Choroid plexus epithelial cell (primary cell): ENCODE measurements around the gene MAPKAP1.
"Not testable (repeated sequence)": the region's sequence is repeated elsewhere in the genome, so short reads cannot be mapped to it uniquely, and the experiment has no call there.

Experiments
- DNase-seq: peaks from one replicate; pipeline ENCODE4 v3.0.0-alpha.2; 2010; ENCODE audit warnings: low read depth
- H3K4me3 ChIP-seq: 2 replicates; pipeline ENCODE4 v1.5.1; 2011; ENCODE audit warnings: low read depth, mild to moderate bottlenecking, control low read depth, low read length, moderate library complexity
- CTCF ChIP-seq: conservative IDR thresholded peaks from 2 replicates; pipeline ENCODE4 v1.5.1; 2011; ENCODE audit warnings: low read depth, mild to moderate bottlenecking, control low read depth, inconsistent platforms, low read length, moderate library complexity

MAPKAP1 gene

GRCh38 chr9:125574126-125574877 is 132.7 kb downstream of the MAPKAP1 start:
- no peak for TF ChIP-seq CTCF
- no peak overlapping the region for H3K4me3 ChIP-seq
- DNase-seq = no peak

GRCh38 chr9:125572461-125572860 is 134.5 kb downstream of the MAPKAP1 start:
- H3K4me3 ChIP-seq = not testable (repeated sequence)
- peak; percentile 7 for DNase-seq

- not testable (repeated sequence) for H3K4me3 ChIP-seq, DNase-seq
Observed at GRCh38 chr9:125571824-125572223, 135.2 kb downstream of the MAPKAP1 start.

GRCh38 chr9:125570246-125570645 is 136.8 kb downstream of the MAPKAP1 start:
- no peak overlapping the region for H3K4me3 ChIP-seq
- no peak for TF ChIP-seq CTCF
- no peak for DNase-seq

- no peak overlapping the region for H3K4me3 ChIP-seq
- no peak for DNase-seq
- no peak for TF ChIP-seq CTCF
Observed at GRCh38 chr9:125568621-125569020, 138.4 kb downstream of the MAPKAP1 start.

- DNase-seq, H3K4me3 ChIP-seq: not testable (repeated sequence)
Observed at GRCh38 chr9:125566051-125566450, 141.0 kb downstream of the MAPKAP1 start.

GRCh38 chr9:125565126-125565525 is 141.9 kb downstream of the MAPKAP1 start:
- no peak overlapping the region for H3K4me3 ChIP-seq
- DNase-seq = no peak
- TF ChIP-seq CTCF = no peak

GRCh38 chr9:125564631-125565030 is 142.4 kb downstream of the MAPKAP1 start:
- H3K4me3 ChIP-seq = no peak overlapping the region
- no peak for DNase-seq
- TF ChIP-seq CTCF = no peak
